T-helper 1 cell (primary cell): Measurements from ENCODE around the gene TMEM87B.
"Not testable (repeated sequence)": the region's sequence is repeated elsewhere in the genome, so short reads cannot be mapped to it uniquely, and the experiment has no call there.

Experiments used
- DNase-seq, 5 donors: peaks; one replicate each; pipeline ENCODE4 v3.0.0-alpha.2; 2012 to 2020

Gene TMEM87B

GRCh38 chr2:112069794-112070193 lies 14.7 kb downstream of the TMEM87B start:
- not testable (repeated sequence) for DNase-seq

- DNase-seq, result no peak
Measured at GRCh38 chr2:112073875-112074274, 18.8 kb downstream of the TMEM87B start.

- no peak for DNase-seq
Measured at GRCh38 chr2:112074506-112074905, 19.4 kb downstream of the TMEM87B start.

- DNase-seq, result no peak
Measured at GRCh38 chr2:112075490-112076260, 20.6 kb downstream of the TMEM87B start.

GRCh38 chr2:112077814-112078213 lies 22.7 kb downstream of the TMEM87B start:
- DNase-seq, result no peak

- DNase-seq, result no peak
Measured at GRCh38 chr2:112081262-112081661, 26.2 kb downstream of the TMEM87B start.

GRCh38 chr2:112084689-112085374 lies 29.8 kb downstream of the TMEM87B start:
- DNase-seq, result no peak

- no peak for DNase-seq
Measured at GRCh38 chr2:112085375-112085730, 30.3 kb downstream of the TMEM87B start.

- DNase-seq, result no peak
Measured at GRCh38 chr2:112085916-112086669, 31.0 kb downstream of the TMEM87B start.

- DNase-seq, result no peak
Measured at GRCh38 chr2:112087346-112088020, 32.4 kb downstream of the TMEM87B start.

- no peak for DNase-seq
Measured at GRCh38 chr2:112089375-112089774, 34.3 kb downstream of the TMEM87B start.

GRCh38 chr2:112092286-112093041 lies 37.4 kb downstream of the TMEM87B start:
- no peak for DNase-seq

GRCh38 chr2:112093216-112093615 lies 38.1 kb downstream of the TMEM87B start:
- DNase-seq, result no peak

GRCh38 chr2:112095681-112096080 lies 40.6 kb downstream of the TMEM87B start:
- no peak for DNase-seq

GRCh38 chr2:112096098-112096497 lies 41.0 kb downstream of the TMEM87B start:
- DNase-seq, result no peak

- DNase-seq, result no peak
Measured at GRCh38 chr2:112108178-112108832, 53.2 kb downstream of the TMEM87B start.

- no peak for DNase-seq
Measured at GRCh38 chr2:112109278-112109677, 54.2 kb downstream of the TMEM87B start.

- DNase-seq, result no peak
Measured at GRCh38 chr2:112110966-112111365, 55.9 kb downstream of the TMEM87B start.

- not testable (repeated sequence) for DNase-seq
Measured at GRCh38 chr2:112113354-112113753, 58.3 kb downstream of the TMEM87B start.

- no peak for DNase-seq
Measured at GRCh38 chr2:112118148-112118547, 63.1 kb downstream of the TMEM87B start.

- peak in 3 of 5 donors; percentile 33 to 56 (median 47) for DNase-seq
Measured at GRCh38 chr2:112121682-112122254, 66.7 kb downstream of the TMEM87B start.
